Adrenal gland (tissue), 12 donors: ENCODE measurements around the gene CIP2A. TPM values are rescaled to one million over a fixed set of nuclear protein-coding genes. Genes with fewer than 3 reads are reported as not detected.

Experiments
- DNase-seq, 7 donors: peaks; one replicate each; pipeline ENCODE4 v3.0.0-alpha.2; 2019 to 2020
- H3K27ac ChIP-seq, 5 donors: fragments of 200-600 bp; sonication (generic) in 4 of 5; 1 replicate in 3 of 5; 2 replicates in 2 of 5; pipeline versions ENCODE4 v1.5.1 to v1.8.0; 2016 to 2020; ENCODE audit warnings: mild to moderate bottlenecking in 1 of 5
- H3K27me3 ChIP-seq: fragments of 200-600 bp; 2 replicates; pipeline ENCODE4 v1.8.0; 2021
- H3K36me3 ChIP-seq, 2 donors: fragments of 200-600 bp; replicated peaks in 1 of 2; 1 replicate in 1 of 2; 2 replicates in 1 of 2; pipeline versions ENCODE4 v1.5.1 to v1.8.0; 2018 to 2022
- H3K4me1 ChIP-seq, 2 donors: fragments of 200-600 bp; replicated peaks in 1 of 2; 1 replicate in 1 of 2; 2 replicates in 1 of 2; pipeline versions ENCODE4 v1.5.1 to v1.8.0; 2018 to 2021
- H3K4me3 ChIP-seq, 4 donors: fragments of 200-600 bp; sonication (generic) in 3 of 4; one replicate each; pipeline ENCODE4 v1.5.1; 2016 to 2018
- H3K9me3 ChIP-seq, 3 donors: fragments of 200-600 bp; sonication (generic) in 1 of 3; replicated peaks in 1 of 3; 1 replicate in 2 of 3; 2 replicates in 1 of 3; pipeline versions ENCODE4 v1.5.1 to v1.8.0; 2016 to 2021
- CTCF ChIP-seq, 6 experiments: fragments of 450-650 bp in 4 of 6; fragments of 200-600 bp in 2 of 6; sonication (generic) in 1 of 6; IDR thresholded peaks; 1 replicate in 5 of 6; 2 replicates in 1 of 6; pipeline versions ENCODE4 v1.5.1 to v1.8.0; 2016 to 2021; ENCODE audit warnings: antibody characterized with exemption in 6 of 6, mild to moderate bottlenecking in 2 of 6, moderate library complexity in 1 of 6
- POLR2A ChIP-seq, 2 donors: fragments of 450-650 bp; IDR thresholded peaks; one replicate each; pipeline ENCODE4 v1.6.1; 2017; ENCODE audit warnings: antibody characterized with exemption in 2 of 2, mild to moderate bottlenecking in 2 of 2, moderate library complexity in 1 of 2
- WGBS, 4 donors: extraction: QIAGEN DNeasy Blood & Tissue Kit in 2 of 4; methylation state at CpG; one replicate each; pipeline versions ENCODE4 v1.1.5 to v1.1.7; 2013 to 2017; 5-methylcytosine and 5-hydroxymethylcytosine counted together
- intact Hi-C, 2 donors: fragments of 100-400 bp; cut with DNase I; formaldehyde crosslinking; loops; one replicate each; pipeline versions ENCODE4 v1.14.1 to v1.15.0; 2022 to 2023
- polyA plus RNA-seq, 3 donors: library from polyadenylated mRNA; stranded (reverse); fragments of 200-250 nt in 2 of 3; fragments of 350-450 nt in 1 of 3; fragmentation: Illumina TruSeq in 1 of 3; extraction: RNeasy Lipid Tissue Mini Kit (QIAGEN cat#74804) in 1 of 3; gene quantifications; one replicate each; pipeline ENCODE4 v1.2.3, GENCODE V29; 2013 to 2014
- total RNA-seq, 9 donors: library from RNA; depleted of rRNA in 4 of 9; stranded (reverse); fragments of >200 nt in 4 of 9; fragments of 120-200 nt in 1 of 9; fragmentation: NEBNext Ultra II Directional in 1 of 9; extraction: Animal tissue kit (Norgen Biotek cat#: 25700) in 1 of 9; gene quantifications; one replicate each; pipeline versions ENCODE4 v1.1.0 to v1.2.4, GENCODE V29; 2013 to 2023
- donor health status: healthy with polysubstance abuse.
- donor health status: Bipolar disorder and iron deficiency.
- donor health status: DM: yes; HTN: yes; CAD: no.
- donor health status: DM: no; HTN: no; CAD: no.
- donor health status: DM: no; HTN: no; CAD: no.
- donor health status: DM: yes; HTN: yes; CAD: no.

Gene CIP2A
- total and polyA plus RNA-seq, 12 donors: 0.97 to 16.6 (median 3.3) TPM

- Histone ChIP-seq H3K4me1 (no peaks in the 10 kb centered on the region), H3K9me3 (no peaks in the 10 kb centered on the region), H3K36me3 (no peaks in the 10 kb centered on the region), H3K27me3 (no peaks in the 10 kb centered on the region), H3K27ac (no peak overlapping the region), H3K4me3 (no peak overlapping the region)
- TF ChIP-seq POLR2A (IDR thresholded peaks at IDR 0.05) (no peak), CTCF (IDR thresholded peaks at IDR 0.05) (no peak)
- no peak for DNase-seq
- intact Hi-C loops: no loop called here
Measured at GRCh38 chr3:108507902-108508301, 81.3 kb downstream of the CIP2A start.

GRCh38 chr3:108505811-108506210 lies 83.4 kb downstream of the CIP2A start:
- Histone ChIP-seq H3K36me3 (no peaks in the 10 kb centered on the region), H3K4me1 (no peaks in the 10 kb centered on the region), H3K27ac (no peak overlapping the region), H3K4me3 (no peak overlapping the region), H3K9me3 (no peaks in the 10 kb centered on the region), H3K27me3 (no peaks in the 10 kb centered on the region)
- TF ChIP-seq CTCF (IDR thresholded peaks at IDR 0.05) (no peak), POLR2A (IDR thresholded peaks at IDR 0.05) (no peak)
- intact Hi-C loops: no loop called here
- WGBS, 4 donors: 80 to 94% (median 86%) methylated on average over 1 of the region's 1 CpG
- DNase-seq: no peak

GRCh38 chr3:108503722-108504121 lies 85.5 kb downstream of the CIP2A start:
- H3K27me3 ChIP-seq: no peaks in the 10 kb centered on the region
- DNase-seq: no peak
- no peak overlapping the region for H3K4me3 ChIP-seq
- TF ChIP-seq POLR2A (IDR thresholded peaks at IDR 0.05) (no peak), CTCF (IDR thresholded peaks at IDR 0.05) (no peak)
- H3K36me3 ChIP-seq: no peaks in the 10 kb centered on the region
- no peaks in the 10 kb centered on the region for H3K9me3 ChIP-seq
- H3K27ac ChIP-seq: no peak overlapping the region
- intact Hi-C loops: no loop called here
- H3K4me1 ChIP-seq: no peaks in the 10 kb centered on the region

GRCh38 chr3:108501535-108501934 lies 87.7 kb downstream of the CIP2A start:
- intact Hi-C loops: no loop called here
- DNase-seq: no peak
- no peaks in the 10 kb centered on the region for H3K4me1 ChIP-seq
- H3K36me3 ChIP-seq: no peaks in the 10 kb centered on the region
- no peak for TF ChIP-seq POLR2A (IDR thresholded peaks at IDR 0.05)
- no peak for TF ChIP-seq CTCF (IDR thresholded peaks at IDR 0.05)
- H3K9me3 ChIP-seq: no peaks in the 10 kb centered on the region
- H3K27ac ChIP-seq: no peak overlapping the region
- H3K27me3 ChIP-seq: no peaks in the 10 kb centered on the region
- 81 to 91% (median 83%) methylated on average over 5 of the region's 5 CpGs for WGBS, 4 donors
- H3K4me3 ChIP-seq: no peak overlapping the region
